C4-2B (cell line): ENCODE results near the gene NEGR1.

Source experiments
- H3K27ac ChIP-seq: fragments of 450-650 bp; 2 replicates; pipeline ENCODE4 v1.5.1; 2017
- ZFX ChIP-seq: fragments of 450-650 bp; IDR thresholded peaks from 2 replicates; pipeline ENCODE4 v1.6.1; 2017
- TF ChIP-seq, protein P1 (sequence below): fragments of 450-650 bp; conservative IDR thresholded peaks from 2 replicates; pipeline ENCODE4 v1.5.1; 2017; ENCODE audit warnings: mild to moderate bottlenecking

Gene NEGR1

GRCh38 chr1:71351438-71351837, 930.9 kb downstream of the NEGR1 start:
- no peak for TF ChIP-seq ZFX
- TF ChIP-seq, protein P1, sequence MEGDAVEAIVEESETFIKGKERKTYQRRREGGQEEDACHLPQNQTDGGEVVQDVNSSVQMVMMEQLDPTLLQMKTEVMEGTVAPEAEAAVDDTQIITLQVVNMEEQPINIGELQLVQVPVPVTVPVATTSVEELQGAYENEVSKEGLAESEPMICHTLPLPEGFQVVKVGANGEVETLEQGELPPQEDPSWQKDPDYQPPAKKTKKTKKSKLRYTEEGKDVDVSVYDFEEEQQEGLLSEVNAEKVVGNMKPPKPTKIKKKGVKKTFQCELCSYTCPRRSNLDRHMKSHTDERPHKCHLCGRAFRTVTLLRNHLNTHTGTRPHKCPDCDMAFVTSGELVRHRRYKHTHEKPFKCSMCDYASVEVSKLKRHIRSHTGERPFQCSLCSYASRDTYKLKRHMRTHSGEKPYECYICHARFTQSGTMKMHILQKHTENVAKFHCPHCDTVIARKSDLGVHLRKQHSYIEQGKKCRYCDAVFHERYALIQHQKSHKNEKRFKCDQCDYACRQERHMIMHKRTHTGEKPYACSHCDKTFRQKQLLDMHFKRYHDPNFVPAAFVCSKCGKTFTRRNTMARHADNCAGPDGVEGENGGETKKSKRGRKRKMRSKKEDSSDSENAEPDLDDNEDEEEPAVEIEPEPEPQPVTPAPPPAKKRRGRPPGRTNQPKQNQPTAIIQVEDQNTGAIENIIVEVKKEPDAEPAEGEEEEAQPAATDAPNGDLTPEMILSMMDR = no peak
- no peak overlapping the region for H3K27ac ChIP-seq

DNA sequence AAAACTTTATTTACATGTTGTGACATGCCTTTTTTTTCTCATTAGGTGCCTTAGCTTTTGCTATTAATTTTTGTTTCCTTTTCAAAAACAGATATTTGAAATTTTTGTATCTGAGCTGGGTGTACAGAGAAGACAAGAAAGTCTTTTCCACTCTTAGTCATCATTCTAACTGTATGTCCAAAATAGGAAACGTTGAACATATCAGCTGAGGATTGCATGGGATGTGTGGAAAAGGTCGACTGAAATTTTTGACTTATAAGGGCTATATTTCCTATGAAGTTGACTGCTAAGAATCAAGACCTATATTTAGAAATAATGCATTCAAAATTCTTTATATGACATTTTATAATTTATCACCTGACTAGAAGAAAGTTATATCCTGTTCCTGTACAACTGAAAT, 931.5 kb downstream of the NEGR1 start:
- H3K27ac ChIP-seq = no peak overlapping the region
- TF ChIP-seq, protein P1 = no peak
- TF ChIP-seq ZFX = no peak

DNA sequence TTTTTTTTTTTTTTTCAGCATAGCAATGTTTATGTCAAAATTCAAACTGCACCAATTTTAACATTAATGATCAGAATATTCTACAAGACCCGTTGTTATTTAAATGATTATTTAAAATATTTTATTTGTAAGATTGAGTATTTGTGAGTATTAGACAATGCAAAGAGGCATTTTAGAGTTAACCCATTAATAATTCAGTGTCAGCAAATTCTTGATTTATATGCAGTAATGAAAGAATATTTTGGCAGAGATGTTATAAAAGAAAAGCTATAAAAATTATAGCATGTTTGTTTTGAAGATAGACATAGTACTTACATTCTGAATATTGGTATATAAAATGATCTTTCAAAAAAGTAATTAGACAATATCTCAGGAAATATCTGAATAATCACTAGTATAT, 932.0 kb downstream of the NEGR1 start:
- no peak overlapping the region for H3K27ac ChIP-seq
- TF ChIP-seq, protein P1 = no peak
- TF ChIP-seq ZFX = no peak
